ENCODE data around the gene MYLK4.

MYLK4 gene

DNA sequence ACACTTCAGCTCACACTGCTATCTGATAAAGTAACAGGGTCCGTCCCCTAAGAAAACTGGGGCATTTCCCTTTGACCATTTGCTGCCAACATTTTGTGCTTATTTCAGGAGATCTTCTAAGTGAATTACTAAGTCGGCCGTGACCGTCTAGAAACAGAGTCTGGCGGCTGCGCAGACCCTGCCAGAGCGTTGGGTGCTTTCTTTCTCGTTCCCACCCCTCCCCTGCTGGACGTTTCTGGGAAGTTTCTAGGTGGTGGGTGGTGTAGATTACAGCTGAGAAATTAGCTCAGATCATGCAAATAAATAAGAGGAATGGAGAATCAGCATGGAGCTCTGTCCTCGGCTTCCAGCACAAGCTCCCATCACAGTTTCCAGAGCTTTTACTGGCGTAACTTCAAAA, 128.1 kb downstream of the MYLK4 start:
- no peak for DNase-seq

DNA sequence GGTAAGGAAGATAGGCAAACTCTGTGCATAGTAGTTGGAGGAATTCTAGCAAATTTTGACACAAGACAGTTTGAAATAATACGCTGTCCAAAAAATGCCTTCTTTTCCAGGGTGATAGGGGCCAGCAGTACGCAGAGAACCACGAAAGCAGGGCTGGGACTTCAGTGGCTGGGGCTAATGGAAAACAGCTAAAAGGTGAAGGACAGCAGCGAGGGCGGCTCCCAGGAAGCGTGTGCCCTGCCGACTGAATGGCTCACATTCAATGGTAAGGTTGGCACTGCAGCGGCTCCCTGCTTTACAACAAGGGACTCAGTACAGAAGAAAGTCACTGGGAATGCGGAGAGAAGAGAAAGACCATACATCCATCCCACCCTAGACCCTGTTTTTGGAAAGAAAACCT, 131.1 kb downstream of the MYLK4 start:
- DNase-seq, result no peak

DNA sequence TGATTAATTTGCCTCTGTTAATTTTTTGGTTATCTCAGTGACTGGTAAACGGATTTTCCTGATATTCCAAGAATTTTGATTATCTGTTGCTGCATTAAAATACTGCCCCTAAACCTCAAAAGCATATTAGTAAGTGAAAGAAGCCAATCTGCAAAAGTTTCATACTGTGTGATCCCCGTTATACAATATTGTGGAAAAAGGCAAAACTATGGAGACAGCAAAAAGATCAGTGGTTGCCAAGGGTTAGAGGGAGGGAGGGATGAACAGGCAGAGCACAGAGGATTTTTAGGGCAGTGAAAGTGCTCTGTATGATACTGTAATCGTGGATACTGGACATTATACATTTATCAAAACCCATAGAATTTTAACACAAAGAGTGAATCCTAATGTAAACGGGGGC, 133.0 kb downstream of the MYLK4 start:
- DNase-seq, result no peak

DNA sequence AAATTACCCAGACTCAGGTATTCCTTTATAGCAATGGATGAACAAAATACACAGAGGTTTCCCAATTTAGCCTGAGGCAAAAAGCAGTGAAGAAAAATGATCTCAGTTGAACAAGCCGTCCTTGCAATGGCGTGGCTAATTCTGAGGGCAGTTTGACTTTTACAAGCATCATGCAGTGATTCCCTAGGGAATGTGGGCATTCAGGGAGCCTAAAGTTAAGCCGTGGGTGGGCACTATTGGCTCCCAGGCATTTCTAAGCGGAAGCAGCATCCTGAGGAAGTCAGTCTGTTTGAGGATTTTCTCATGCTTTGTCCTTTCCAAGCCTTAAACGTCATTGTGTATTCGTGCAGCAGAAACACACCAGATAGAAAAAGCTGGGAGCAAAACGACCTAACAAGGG, 133.9 kb downstream of the MYLK4 start:
- DNase-seq, result no peak

DNA sequence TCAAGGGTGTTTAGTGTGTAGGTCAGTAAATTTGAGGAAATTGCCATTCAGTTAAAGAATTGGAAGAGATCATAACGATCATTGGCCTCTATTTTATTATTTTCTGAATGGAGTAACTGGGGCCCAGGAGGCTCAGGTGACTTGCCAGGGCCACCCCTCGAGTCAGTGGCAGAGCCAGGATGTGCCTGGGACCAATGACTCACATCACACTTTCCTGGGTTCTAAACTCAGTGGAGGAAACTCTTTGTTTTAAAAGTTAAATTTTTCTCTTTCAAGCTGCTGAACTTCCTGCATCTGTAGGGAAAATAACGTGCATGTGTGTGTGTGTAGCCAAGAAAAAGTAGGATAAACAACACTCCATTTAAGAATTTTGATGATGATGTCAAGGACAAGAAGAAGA, 135.5 kb downstream of the MYLK4 start:
- DNase-seq, result no peak

DNA sequence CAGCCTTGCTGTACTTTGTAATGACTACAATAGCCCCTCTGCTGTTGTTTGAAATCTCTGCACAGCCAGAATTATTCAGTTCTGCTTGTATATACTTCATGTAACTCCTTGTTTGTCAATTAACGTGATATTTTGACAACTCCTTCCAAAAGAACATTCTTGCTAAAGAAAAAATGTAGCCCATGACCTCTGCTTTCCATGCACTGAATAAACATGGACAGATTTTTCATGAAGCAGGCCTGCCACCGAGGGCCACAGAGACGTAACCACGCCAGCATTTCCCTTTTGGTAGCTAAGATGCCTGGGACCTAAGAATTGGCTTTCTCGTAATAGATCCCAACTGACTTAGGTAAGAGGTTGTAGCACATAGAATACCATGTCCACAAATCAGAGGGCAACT, 135.9 kb downstream of the MYLK4 start:
- DNase-seq, result no peak

DNA sequence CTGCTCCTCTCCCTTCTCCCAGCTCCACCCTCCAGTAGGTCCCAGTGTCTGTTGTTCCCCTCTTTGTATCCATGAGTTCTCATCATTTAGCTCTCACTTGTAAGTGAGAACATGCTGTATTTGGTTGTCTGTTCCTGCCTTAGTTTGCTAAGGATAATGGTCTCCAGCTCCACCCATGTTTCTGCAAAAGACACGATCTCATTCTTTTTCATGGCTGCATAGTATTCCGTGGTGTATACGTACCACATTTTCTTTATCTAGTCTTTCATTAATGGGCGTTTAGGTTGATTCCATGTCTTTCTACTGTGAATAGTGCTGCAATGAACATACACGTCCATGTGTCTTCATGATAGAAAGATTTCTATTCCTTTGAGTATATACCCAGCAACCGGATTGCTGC, 136.6 kb downstream of the MYLK4 start:
- no peak for DNase-seq
